PFSK-1 (cell line): ENCODE data around the gene SPDYE3.

Source experiments
- FOXP2 ChIP-seq: optimal IDR thresholded peaks from 2 replicates; pipeline ENCODE3; 2011; ENCODE audit warnings: borderline replicate concordance, control low read depth, inconsistent platforms; ENCODE audit not compliant: insufficient read depth; ENCODE audit errors: extremely low read length, extremely low read depth
- POLR2AphosphoS5 ChIP-seq: IDR thresholded peaks from 2 replicates; pipeline ENCODE4 v1.6.1; 2012; ENCODE audit warnings: low read depth, mild to moderate bottlenecking, control low read depth, low read length, moderate library complexity
- REST ChIP-seq, 2 experiments: IDR thresholded peaks; 2 replicates each; pipeline versions ENCODE4 v1.6.1 to v1.8.0; 2011 to 2012; ENCODE audit warnings: low read depth in 2 of 2, low read length in 2 of 2, control low read depth in 1 of 2, inconsistent platforms in 1 of 2, mild to moderate bottlenecking in 1 of 2, moderate library complexity in 1 of 2; ENCODE audit not compliant: insufficient read depth in 1 of 2
- SIN3A ChIP-seq: IDR thresholded peaks from 2 replicates; pipeline ENCODE4 v1.6.1; 2012; ENCODE audit warnings: mild to moderate bottlenecking, low read length, moderate library complexity, borderline replicate concordance; ENCODE audit not compliant: insufficient read depth
- TAF1 ChIP-seq: IDR thresholded peaks from 2 replicates; pipeline ENCODE4 v1.6.1; 2012; ENCODE audit warnings: low read length, control low read depth, borderline replicate concordance; ENCODE audit not compliant: insufficient read depth

The SPDYE3 gene

GRCh38 chr7:100363098-100363497 lies 55.6 kb downstream of the SPDYE3 start:
- no peak for TF ChIP-seq REST (IDR thresholded peaks at IDR 0.05; ENCODE audit: insufficient read depth in 1 of 2, low read depth in 2 of 2, low read length in 2 of 2)
- TF ChIP-seq SIN3A = no peak
- TF ChIP-seq FOXP2 = no peak
- TF ChIP-seq TAF1 = no peak
- no peak for TF ChIP-seq POLR2AphosphoS5

GRCh38 chr7:100364480-100364879 lies 57.0 kb downstream of the SPDYE3 start:
- no peak for TF ChIP-seq REST (IDR thresholded peaks at IDR 0.05; ENCODE audit: insufficient read depth in 1 of 2, low read depth in 2 of 2, low read length in 2 of 2)
- TF ChIP-seq TAF1 = no peak
- TF ChIP-seq FOXP2 = no peak
- TF ChIP-seq SIN3A = no peak
- no peak for TF ChIP-seq POLR2AphosphoS5

- TF ChIP-seq TAF1 (no peak), FOXP2 (no peak), POLR2AphosphoS5 (no peak; the same call in 1 of the 2 replicates), REST (IDR thresholded peaks at IDR 0.05; ENCODE audit: insufficient read depth in 1 of 2, low read depth in 2 of 2, low read length in 2 of 2) (no peak), SIN3A (no peak)
These were observed 59.1 kb downstream of the SPDYE3 start for GRCh38 chr7:100366411-100367250.

- TF ChIP-seq FOXP2 (no peak), TAF1 (no peak), SIN3A (no peak), REST (IDR thresholded peaks at IDR 0.05; ENCODE audit: insufficient read depth in 1 of 2, low read depth in 2 of 2, low read length in 2 of 2) (no peak), POLR2AphosphoS5 (peak; percentile 61)
These were observed 59.7 kb downstream of the SPDYE3 start for GRCh38 chr7:100367251-100367620.
